Caco-2 (cell line): ENCODE results near the gene WDR73. TPM values are rescaled to one million over a fixed set of nuclear protein-coding genes. Genes with fewer than 3 reads are reported as not detected.

Source experiments
- BruUV-seq: library from RNA; stranded (reverse); fragments of 400-500 nt; replicated peaks from 2 replicates; lab custom pipeline; 2021; lab: Mats Ljungman, UMichigan
- CTCF ChIA-PET: fragments of 300-600 bp; sonication (Branson Sonifier 250); formaldehyde crosslinking; loops from one replicate; lab custom pipeline; 2022; ENCODE audit warnings: antibody characterized with exemption; lab: Charles Lee
- POLR2A ChIA-PET: fragments of 300-600 bp; sonication (Branson Sonifier 250); formaldehyde crosslinking; loops from one replicate; lab custom pipeline; 2022; ENCODE audit warnings: antibody characterized with exemption; lab: Charles Lee
- DNase-seq, 2 experiments: peaks; one replicate each; pipeline versions ENCODE4 v3.0.0 to v3.0.0-alpha.2; 2020 to 2022
- H3K27me3 ChIP-seq: replicated peaks from 2 replicates; pipeline ENCODE4 v1.6.0; 2011; ENCODE audit warnings: low read length; ENCODE audit not compliant: control insufficient read depth, insufficient read depth
- H3K36me3 ChIP-seq: 2 replicates; pipeline ENCODE4 v1.5.1; 2011; ENCODE audit warnings: low read length; ENCODE audit not compliant: control insufficient read depth, insufficient read depth
- H3K4me1 ChIP-seq: fragments of 250-450 bp; sonication (Bioruptor Pico); 2 replicates; pipeline ENCODE4 v1.5.1; 2020; ENCODE audit warnings: mild to moderate bottlenecking
- H3K4me3 ChIP-seq: 2 replicates; pipeline ENCODE4 v1.5.1; 2011; ENCODE audit warnings: low read depth, mild to moderate bottlenecking, control low read depth, low read length
- H3K9me3 ChIP-seq: fragments of 250-450 bp; sonication (Bioruptor Pico); 2 replicates; pipeline ENCODE4 v1.5.1; 2020; ENCODE audit warnings: mild to moderate bottlenecking, moderate library complexity
- H3K27ac Mint-ChIP-seq: one replicate; pipeline ENCODE4 v1.8.0; 2022; ENCODE audit warnings: mixed read lengths; ENCODE audit not compliant: unreplicated experiment
- H3K27me3 Mint-ChIP-seq: one replicate; pipeline ENCODE4 v1.8.0; 2022; ENCODE audit warnings: mixed read lengths; ENCODE audit not compliant: insufficient read depth, unreplicated experiment
- H3K36me3 Mint-ChIP-seq: one replicate; pipeline ENCODE4 v1.8.0; 2022; ENCODE audit warnings: mild to moderate bottlenecking, mixed read lengths; ENCODE audit not compliant: insufficient read depth, unreplicated experiment
- H3K4me1 Mint-ChIP-seq: one replicate; pipeline ENCODE4 v1.8.0; 2022; ENCODE audit warnings: low read depth, mixed read lengths; ENCODE audit not compliant: unreplicated experiment
- H3K4me3 Mint-ChIP-seq: one replicate; pipeline ENCODE4 v1.8.0; 2022; ENCODE audit warnings: mild to moderate bottlenecking, moderate library complexity, mixed read lengths; ENCODE audit not compliant: unreplicated experiment
- H3K9me3 Mint-ChIP-seq: one replicate; pipeline ENCODE4 v1.8.0; 2022; ENCODE audit warnings: mixed read lengths; ENCODE audit not compliant: unreplicated experiment
- intact Hi-C: fragments of 100-400 bp; cut with micrococcal nuclease; formaldehyde crosslinking; loops from one replicate; pipeline ENCODE4 v1.10.0; 2022; ENCODE audit not compliant: unreplicated experiment
- total RNA-seq: library from RNA; stranded (reverse); gene quantifications from 2 replicates; pipeline ENCODE4 v1.2.3, GENCODE V29; 2022
- TF ChIP-seq, protein P1 (sequence below), 2 experiments: fragments of 200-600 bp in 1 of 2; IDR thresholded peaks; 1 replicate in 1 of 2; 2 replicates in 1 of 2; pipeline versions ENCODE4 v1.5.1 to v1.8.0; 2011 to 2022; ENCODE audit warnings: antibody characterized with exemption in 1 of 2, control low read depth in 1 of 2, inconsistent platforms in 1 of 2, low read depth in 1 of 2, low read length in 1 of 2, mild to moderate bottlenecking in 1 of 2, moderate library complexity in 1 of 2; ENCODE audit not compliant: insufficient read depth in 1 of 2, severe bottlenecking in 1 of 2, unreplicated experiment in 1 of 2

WDR73 gene
- total RNA-seq, 1 experiment from 2014 or later = 32.7 TPM

DNA sequence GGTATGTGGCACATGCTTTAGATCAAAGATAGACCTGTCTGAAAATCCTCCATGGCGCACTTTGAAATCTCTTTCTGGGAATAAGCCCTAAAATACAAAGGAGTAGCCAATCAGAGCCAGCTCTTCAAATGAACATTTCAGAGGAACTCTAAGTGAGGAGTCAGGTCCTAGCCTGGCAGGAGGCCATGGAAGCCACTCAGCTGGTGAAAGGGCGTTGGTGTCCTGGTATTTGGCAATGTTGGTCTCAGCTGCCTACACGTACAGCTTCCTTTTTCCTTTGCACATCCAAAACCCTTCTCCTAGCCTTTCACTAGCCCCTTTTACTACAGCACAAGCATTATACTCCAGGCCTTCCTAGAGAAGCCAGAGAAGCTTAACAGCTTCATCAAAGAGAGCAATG, 5.5 kb downstream of the WDR73 start:
- Mint-ChIP-seq H3K36me3 (peaks cover 63% of the 10 kb centered on the region), H3K27me3 (no peaks in the 10 kb centered on the region), H3K4me1 (peaks cover 16% of the 10 kb centered on the region), H3K9me3 (no peaks in the 10 kb centered on the region), H3K4me3 (no peak overlapping the region), H3K27ac (no peak overlapping the region)
- Histone ChIP-seq H3K4me3 (no peak overlapping the region), H3K36me3 (peaks cover 3% of the 10 kb centered on the region), H3K9me3 (no peaks in the 10 kb centered on the region), H3K4me1 (0 out of 2 replicates have a peak, but pooled peaks cover 4% of the 10 kb centered on the region), H3K27me3 (no peaks in the 10 kb centered on the region)
- ChIA-PET POLR2A (interaction anchor here (0.6 kb wide), 1 partner anchor 11 kb away, joined by 6 read pairs; no protein-coding TSS in a partner anchor), CTCF (no interaction called here)
- TF ChIP-seq, protein P1, sequence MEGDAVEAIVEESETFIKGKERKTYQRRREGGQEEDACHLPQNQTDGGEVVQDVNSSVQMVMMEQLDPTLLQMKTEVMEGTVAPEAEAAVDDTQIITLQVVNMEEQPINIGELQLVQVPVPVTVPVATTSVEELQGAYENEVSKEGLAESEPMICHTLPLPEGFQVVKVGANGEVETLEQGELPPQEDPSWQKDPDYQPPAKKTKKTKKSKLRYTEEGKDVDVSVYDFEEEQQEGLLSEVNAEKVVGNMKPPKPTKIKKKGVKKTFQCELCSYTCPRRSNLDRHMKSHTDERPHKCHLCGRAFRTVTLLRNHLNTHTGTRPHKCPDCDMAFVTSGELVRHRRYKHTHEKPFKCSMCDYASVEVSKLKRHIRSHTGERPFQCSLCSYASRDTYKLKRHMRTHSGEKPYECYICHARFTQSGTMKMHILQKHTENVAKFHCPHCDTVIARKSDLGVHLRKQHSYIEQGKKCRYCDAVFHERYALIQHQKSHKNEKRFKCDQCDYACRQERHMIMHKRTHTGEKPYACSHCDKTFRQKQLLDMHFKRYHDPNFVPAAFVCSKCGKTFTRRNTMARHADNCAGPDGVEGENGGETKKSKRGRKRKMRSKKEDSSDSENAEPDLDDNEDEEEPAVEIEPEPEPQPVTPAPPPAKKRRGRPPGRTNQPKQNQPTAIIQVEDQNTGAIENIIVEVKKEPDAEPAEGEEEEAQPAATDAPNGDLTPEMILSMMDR (IDR thresholded peaks at IDR 0.05; ENCODE audit: insufficient read depth in 1 of 2, low read depth in 1 of 2, low read length in 1 of 2, severe bottlenecking in 1 of 2, unreplicated experiment in 1 of 2) = no peak
- intact Hi-C loops = no loop called here
- DNase-seq = no peak
- no TSS peak for BruUV-seq

DNA sequence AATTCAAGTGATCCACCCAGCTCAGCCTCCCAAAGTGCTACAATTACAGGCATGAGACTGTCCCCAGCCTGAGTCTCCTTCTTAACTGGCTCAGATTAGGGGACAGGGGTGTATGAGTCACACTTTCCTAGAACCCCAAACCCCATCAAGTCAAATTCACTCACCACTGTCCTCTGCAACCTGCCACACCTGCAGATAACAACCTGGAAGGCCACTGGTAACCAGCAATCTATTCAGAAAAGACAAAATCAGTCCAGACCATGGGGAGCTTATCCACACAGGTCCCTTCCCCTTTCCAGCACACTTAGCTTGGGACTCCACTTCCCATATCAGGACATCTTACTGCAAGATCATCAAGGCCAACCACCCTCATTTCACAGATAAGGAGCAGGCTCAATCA, 6.4 kb downstream of the WDR73 start:
- Histone ChIP-seq H3K27me3 (no peaks in the 10 kb centered on the region), H3K4me3 (no peak overlapping the region), H3K4me1 (no peaks in the 10 kb centered on the region), H3K36me3 (peaks cover 2% of the 10 kb centered on the region), H3K9me3 (no peaks in the 10 kb centered on the region)
- no peaks in the 10 kb centered on the region for H3K27me3 Mint-ChIP-seq
- ChIA-PET CTCF (interaction anchor here (0.6 kb wide), 1 partner anchor 60 kb away, joined by 3 read pairs; no protein-coding TSS in a partner anchor), POLR2A (no interaction called here)
- no peak overlapping the region for H3K4me3 Mint-ChIP-seq
- peaks cover 71% of the 10 kb centered on the region for H3K36me3 Mint-ChIP-seq
- BruUV-seq = no TSS peak
- H3K9me3 Mint-ChIP-seq = no peaks in the 10 kb centered on the region
- no peak for DNase-seq
- intact Hi-C loops = no loop called here
- peaks cover 16% of the 10 kb centered on the region for H3K4me1 Mint-ChIP-seq
- H3K27ac Mint-ChIP-seq = no peak overlapping the region
- TF ChIP-seq, protein P1 (IDR thresholded peaks at IDR 0.05; ENCODE audit: insufficient read depth in 1 of 2, low read depth in 1 of 2, low read length in 1 of 2, severe bottlenecking in 1 of 2, unreplicated experiment in 1 of 2) = no peak

DNA sequence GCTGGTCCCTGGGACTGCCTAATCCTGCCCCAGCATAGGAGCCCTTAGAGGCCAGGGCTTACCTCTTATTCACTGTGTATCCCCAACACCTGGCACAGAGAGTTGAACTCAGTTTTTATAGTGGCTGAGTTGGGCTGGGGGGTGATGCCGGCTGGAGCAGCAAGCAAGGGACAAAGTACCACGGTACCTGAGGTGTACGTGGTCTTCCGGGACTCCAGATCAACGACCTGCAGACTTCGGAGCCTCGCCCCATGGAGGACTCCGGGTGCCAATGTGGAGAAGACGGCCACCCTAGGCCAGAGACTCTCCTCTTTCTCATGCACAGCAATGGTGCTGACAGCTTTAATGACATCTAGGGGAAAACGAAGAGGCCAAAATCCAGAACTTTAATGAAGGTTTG, 8.1 kb downstream of the WDR73 start:
- no peak overlapping the region for H3K4me3 Mint-ChIP-seq
- TF ChIP-seq, protein P1 (IDR thresholded peaks at IDR 0.05; ENCODE audit: insufficient read depth in 1 of 2, low read depth in 1 of 2, low read length in 1 of 2, severe bottlenecking in 1 of 2, unreplicated experiment in 1 of 2) = no peak
- no peaks in the 10 kb centered on the region for H3K9me3 ChIP-seq
- H3K36me3 Mint-ChIP-seq = peaks cover 58% of the 10 kb centered on the region
- H3K4me1 ChIP-seq = no peaks in the 10 kb centered on the region
- ChIA-PET CTCF (interaction anchor here (0.8 kb wide), 1 partner anchor 47 kb away, joined by 3 read pairs; no protein-coding TSS in a partner anchor), POLR2A (no interaction called here)
- no peak overlapping the region for H3K27ac Mint-ChIP-seq
- no peak for DNase-seq
- no peak overlapping the region for H3K4me3 ChIP-seq
- no peaks in the 10 kb centered on the region for H3K27me3 ChIP-seq
- peaks cover 1% of the 10 kb centered on the region for H3K36me3 ChIP-seq
- intact Hi-C loops = no loop called here
- H3K4me1 Mint-ChIP-seq = no peaks in the 10 kb centered on the region
- no peaks in the 10 kb centered on the region for H3K9me3 Mint-ChIP-seq
- BruUV-seq = no TSS peak
- no peaks in the 10 kb centered on the region for H3K27me3 Mint-ChIP-seq
